HG03469 (cell line): ENCODE data around the gene PPP2R1B.
"Not testable (repeated sequence)": the region's sequence is repeated elsewhere in the genome, so short reads cannot be mapped to it uniquely, and the experiment has no call there.

Experiments
- ATAC-seq: cut with Tn5 transposase; IDR thresholded peaks from one replicate; pipeline ENCODE4 v1.9.1; 2021; ENCODE audit warnings: mild to moderate bottlenecking, moderate library complexity, moderate number of reproducible peaks; ENCODE audit not compliant: unreplicated experiment

PPP2R1B gene

DNA sequence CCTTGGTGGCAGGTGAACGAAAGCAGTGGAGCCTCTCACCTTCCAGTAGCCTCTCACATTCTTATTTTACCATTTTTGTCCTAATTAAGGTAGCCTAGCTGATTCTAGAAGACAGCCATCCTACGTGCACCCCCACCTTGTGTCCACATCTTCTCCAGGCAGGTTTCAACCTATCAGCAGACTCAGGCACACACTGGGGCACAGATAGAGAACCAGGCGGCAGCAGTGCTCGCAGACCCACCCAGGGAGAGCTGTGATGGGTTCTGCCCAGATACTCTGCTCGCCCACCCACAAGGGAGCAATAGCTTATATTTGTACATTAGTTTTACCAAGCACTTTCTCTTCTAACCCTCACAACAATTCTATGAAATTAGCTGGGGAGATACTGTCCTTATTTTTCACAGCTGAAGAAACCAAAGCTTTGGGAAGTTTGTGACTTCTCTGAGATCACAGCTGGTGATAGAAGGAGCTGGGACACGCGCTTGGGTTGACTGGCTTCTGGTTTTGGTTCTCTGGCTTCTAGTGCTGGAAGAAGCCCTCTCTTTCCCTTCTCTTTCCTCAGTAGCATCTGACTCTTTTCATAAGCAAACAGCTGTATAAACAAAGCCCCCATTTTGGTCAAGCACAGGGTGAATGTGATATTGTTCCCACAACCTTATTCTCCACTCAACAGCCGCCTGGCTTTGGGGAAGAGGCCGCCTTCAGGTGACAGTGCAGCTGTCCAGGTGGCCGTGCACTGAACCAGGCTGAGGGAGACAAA, 36.9 kb downstream of the PPP2R1B start:
- ATAC-seq: no peak

DNA sequence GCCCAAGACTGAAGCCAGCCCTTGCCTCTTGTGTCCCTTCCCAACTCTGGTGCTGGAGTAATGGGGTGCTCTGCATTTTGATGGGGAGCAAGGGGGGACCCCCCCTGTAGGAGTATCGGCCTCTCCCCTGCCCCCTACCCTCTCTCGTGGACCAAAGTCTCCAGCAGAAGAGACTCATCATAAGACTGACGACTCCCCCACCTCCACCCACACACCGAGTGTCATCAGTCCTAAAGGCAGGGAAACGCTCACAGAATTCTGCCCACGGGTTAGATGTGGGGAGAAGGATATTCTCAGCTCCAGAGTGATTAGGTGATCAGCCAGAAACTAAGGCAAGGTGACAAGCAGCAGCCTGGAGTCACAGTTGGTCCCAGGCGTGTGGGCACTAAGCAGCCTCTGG, 38.8 kb downstream of the PPP2R1B start:
- no peak for ATAC-seq

DNA sequence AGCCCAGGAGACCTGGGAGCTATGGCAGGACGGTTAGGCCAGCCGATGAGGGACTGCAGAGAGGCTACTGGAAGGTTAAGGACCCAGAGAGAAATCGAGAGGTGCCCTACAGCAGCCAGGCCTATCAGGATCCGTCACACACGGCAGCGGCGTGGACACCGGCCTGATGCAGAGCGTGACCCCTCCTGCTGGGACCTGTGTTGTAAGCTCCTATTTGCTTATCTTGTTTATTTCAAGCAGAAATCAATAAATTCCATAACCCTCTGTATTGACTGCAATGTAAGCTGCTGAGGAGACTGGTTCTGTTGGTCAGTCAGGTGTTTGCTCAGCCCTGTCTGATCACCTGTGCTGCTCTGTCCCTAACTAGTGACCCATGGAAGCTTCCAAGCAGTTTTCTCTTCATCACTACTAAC, 39.9 kb downstream of the PPP2R1B start:
- no peak for ATAC-seq

DNA sequence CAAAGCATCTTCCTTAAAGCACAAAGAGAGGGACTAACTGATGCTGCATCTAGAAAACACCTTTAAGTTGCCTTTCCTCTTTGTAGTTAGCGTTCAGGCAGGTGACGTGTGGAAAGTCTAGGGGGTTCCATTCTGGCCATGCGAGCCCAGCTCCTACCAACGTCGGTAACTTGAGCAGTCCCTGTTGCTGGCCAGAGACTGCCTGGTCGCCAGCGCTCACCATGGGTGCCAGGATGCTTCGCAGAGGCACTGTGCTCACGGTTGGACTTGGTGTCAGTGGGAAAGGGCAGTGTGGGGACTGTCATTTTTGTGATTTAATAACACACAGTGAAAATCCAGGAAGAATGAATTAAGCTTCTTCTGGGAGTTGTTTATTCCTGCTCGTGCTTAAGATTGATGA, 40.6 kb downstream of the PPP2R1B start:
- ATAC-seq: no peak

DNA sequence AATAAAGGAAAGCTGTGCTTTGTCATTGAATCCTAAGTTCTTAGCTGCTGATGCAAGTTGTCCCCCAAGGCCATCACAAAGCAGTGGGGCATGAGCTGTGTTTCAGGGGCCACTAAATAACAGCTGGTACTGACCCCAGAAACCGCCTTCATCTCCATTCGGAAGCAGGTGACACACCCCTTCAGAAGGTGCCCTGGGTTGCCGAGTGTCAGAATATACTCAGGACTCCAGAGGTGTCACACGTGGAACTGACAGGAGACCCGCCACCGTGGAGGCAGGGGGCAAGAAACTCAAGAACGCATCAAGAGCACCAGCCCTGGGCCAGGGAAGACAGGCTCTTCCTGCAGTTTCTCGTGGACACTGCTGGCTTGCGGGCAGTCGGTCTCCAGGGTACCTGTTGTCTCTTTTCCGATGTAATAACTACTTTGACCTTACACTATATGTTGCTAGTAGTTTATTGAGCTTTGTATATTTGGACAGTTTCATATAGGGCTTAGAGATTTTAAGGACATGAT, 41.5 kb downstream of the PPP2R1B start:
- ATAC-seq: no peak

DNA sequence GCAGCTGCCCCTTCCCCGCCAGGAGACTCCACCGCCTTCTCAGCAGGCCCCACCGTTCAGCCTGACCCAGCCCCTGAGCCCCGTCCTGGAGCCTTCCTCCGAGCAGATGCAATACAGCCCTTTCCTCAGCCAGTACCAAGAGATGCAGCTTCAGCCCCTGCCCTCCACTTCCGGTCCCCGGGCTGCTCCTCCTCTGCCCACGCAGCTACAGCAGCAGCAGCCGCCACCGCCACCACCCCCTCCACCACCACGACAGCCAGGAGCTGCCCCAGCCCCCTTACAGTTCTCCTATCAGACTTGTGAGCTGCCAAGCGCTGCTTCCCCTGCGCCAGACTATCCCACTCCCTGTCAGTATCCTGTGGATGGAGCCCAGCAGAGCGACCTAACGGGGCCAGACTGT, 42.6 kb downstream of the PPP2R1B start:
- no peak for ATAC-seq

DNA sequence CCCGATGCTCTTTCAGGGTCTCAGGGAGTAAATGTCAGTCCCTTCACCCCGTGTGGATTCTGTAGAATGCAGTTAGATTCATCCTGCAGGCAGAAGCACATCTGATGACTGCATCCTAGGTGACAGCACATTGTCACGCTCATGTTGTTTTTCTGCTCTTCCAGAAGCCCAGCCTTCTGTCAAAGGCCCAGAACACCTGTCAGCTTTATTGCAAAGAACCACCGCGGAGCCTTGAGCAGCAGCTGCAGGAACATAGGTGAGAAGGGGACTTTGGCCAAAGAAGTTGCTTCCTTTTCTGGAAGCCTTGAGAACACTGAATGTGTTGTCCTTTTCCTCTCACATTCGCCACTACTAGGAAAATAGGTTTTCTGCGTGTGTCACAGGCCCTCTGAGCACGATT, 43.7 kb downstream of the PPP2R1B start:
- no peak for ATAC-seq

DNA sequence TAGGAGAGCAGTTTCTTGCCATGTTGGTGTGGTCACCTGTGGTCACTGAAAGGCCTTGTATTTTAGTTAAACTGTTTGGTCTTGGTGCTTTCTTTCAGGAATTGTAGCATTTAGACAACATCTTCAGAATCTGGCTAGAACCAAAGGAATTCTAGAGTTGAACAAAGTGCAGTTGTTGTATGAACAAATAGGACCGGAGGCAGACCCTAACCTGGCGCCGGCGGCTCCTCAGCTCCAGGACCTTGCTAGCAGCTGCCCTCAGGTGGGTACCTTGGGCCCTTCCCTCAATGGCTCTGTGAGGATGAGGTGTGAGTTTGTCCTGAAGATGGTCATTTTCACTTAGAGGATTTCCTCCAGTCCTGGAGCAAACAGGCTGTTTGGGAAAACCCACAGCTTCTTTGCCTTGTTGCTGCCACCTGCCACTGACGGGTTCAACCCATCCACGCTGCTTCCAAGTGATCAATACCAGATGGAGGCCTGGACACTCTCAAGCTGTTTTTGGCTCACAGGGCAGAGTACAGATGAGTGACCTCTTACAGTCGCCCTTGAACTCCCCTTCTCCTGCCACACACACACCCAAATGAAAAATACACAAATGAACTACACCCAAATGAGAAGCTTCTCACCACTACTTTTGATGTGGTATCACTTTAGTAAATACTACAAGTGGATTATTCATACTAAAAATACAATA, 45.2 kb downstream of the PPP2R1B start:
- ATAC-seq: no peak

DNA sequence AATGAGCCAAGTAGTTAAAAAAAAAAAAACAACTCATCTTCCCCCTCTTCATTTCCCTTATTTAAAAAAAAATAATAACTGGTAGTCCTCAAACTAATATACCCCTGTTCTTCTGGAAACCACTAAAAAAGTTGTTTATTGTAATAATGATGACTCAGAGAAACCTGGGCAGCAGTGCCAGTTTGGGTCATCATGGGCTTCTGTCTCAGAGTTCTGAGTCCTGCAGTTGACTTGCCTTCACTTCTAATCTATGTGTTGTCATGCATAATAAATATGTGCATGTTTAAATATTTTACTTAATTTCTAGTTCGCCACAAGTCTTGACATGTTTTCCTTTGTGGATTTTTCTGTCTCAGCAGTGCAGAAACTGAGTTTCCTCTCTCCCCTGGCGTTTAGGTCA, 46.8 kb downstream of the PPP2R1B start:
- ATAC-seq: no peak

DNA sequence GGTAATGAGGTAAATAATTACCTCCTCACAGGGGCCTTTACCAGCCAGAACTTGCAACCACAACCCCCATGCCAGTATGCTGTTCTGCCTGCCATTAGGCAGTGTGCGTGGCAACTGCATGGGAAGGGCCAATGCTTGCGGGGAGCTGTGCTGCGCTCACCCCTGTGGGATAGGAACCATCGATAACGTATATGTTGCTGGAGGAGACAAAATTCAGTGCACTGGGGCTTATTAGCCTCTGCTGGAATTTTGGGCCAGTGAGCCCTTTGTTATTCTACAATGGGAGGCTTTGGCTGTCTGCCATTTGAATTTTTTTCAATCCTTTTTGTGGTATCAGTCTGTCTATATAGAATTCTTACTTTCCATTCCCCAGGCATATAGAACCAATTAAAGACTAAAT, 47.3 kb downstream of the PPP2R1B start:
- ATAC-seq: no peak

DNA sequence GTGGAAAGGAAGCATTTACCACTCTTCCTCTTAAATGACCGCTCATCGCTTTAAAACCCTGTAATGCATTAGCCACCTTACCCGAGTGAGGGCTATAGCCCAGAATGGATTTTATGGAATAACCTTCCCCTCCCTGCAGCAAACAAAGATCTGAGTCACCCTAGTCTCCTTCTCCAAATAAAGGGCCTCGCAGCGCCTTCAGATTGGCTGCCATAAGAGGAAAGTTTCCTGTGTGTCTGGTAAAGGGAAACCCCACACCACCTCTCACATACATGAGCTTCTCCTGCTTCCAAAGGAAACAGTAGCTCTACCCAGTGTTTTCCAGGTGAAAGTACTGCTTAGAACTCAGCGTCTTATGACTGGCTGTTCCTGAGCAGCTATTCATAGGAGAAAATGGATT, 47.8 kb downstream of the PPP2R1B start:
- no peak for ATAC-seq

DNA sequence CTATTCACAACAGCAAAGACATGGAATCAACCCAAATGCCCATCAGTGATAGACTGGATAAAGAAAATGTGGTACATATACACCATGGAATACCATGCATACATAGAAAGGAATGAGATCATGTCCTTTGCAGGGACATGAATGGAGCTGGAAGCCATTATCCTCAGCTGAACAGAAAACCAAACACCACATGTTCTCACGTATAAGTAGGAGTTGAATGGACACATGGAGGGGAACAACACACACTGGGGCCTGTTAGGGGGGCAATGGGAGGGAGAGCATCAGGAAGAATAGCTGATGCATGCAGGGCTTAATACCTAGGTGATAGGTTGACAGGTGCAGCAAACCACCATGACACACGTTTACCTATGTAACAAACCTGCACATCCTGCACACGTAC, 48.5 kb downstream of the PPP2R1B start:
- not testable (repeated sequence) for ATAC-seq

DNA sequence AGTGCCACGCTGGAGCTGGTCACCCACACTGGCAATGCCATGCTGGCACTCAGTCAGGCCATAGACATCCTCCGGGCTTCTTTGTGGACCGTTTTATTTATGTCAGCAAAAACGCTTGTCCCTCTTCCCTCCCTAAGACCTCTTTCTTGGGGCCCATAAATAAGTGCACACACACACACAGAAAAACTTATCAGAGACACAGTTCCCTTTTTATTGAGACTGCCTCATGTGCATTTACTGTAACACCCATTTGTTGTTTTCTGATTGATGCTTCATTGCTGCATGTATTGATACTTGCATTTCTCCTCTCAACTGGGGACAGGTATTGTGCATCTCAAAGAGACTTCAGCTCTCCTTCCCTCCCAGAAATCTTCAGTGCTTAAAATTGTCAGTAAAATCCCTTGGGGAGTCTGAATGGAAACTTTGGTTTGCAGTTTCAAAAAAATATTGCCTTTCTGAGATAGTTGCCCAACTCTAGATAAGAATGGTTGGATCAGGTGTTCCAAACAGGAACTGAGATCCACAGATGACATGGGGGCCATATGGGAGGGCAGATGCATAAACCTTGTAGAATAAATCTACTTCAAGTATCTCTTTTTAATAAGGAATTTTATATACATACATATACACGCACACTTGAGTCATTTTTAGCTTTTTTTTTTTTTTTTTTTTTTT, 50.9 kb downstream of the PPP2R1B start:
- no peak for ATAC-seq

DNA sequence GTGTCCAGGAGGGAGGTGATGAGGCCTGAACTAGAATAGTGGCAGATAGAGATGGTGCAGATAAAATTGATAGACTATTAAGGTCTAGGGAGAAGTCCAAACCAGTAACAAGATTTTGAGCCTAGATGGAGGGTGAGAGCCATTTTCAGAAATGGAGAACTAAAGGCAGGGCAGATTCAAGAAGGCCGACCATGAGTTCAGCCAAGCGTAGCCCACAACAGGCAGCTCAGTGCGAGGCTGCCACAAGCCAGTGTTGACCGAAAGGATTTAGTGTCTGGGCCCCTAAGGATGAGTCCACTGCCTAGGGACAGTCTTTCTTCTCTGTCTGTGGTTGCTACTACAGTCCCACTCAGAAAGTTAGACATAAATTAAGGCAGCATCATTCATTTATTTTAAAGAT, 51.7 kb downstream of the PPP2R1B start:
- ATAC-seq: no peak

DNA sequence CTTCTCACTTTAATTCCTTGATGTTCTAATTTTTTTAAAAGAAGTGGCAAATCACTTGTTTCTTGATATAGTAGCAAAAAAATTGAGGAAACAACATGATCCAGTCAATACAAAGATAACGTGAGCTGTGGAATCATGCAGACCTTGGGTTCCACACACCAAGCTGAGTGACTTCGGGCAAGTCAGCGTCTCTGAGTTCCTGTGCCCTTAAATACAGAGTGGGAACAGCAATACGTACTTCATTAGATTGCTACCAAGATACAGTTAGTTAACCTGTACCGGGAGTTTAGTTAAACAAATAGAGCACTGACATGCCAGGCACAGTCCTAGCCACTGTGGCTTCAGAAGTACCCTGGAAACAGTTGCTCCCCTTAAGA, 58.5 kb downstream of the PPP2R1B start:
- no peak for ATAC-seq

DNA sequence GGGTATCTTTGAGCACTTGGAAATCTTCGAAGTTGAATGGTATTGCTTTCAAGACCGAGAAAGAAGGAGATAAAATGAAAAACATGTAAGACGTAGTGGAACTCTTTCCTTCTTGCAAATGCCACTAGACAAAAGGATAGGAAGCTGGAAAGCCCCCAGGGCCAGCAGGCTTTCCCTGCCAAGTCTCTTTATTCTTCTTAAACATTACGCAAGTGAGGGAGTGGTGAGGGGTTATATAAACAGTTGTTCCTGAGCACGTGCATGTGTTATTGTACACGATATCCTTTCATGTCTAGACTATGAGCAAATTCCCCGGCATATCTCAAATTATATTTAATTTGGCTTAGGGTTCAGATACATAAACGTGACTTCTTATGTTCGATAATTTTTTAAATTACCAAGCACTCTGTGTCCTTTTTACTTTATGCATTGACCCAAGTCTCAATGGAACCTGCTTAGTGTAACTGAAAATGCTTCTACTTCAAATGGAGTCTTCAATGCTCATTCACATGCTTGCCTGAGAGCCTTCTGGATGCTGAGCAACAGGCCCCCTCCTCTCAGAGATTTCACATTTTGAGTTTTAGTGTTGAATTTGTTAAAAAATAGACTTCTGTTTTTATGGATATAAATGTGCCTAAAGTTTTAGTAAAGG, 59.0 kb downstream of the PPP2R1B start:
- ATAC-seq: no peak

DNA sequence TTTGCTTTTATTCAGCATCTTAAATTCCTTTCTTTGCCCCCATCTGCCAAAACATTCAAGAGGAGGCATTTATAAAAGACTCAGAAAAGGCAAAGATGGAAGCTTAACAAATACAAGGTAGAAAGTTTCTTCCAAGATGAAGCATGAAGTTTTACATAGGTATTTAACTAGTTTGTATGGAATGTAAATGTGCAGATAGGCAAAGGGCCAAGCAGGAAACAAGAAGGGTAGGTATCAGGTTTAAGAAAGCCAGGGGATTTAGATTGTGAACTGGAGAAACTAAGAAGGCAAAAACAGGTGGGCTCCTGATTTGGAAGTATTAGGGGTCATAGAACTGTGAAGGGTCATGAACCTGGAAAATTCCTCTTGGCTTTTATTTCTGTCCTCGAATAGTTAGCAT, 62.6 kb downstream of the PPP2R1B start:
- no peak for ATAC-seq

DNA sequence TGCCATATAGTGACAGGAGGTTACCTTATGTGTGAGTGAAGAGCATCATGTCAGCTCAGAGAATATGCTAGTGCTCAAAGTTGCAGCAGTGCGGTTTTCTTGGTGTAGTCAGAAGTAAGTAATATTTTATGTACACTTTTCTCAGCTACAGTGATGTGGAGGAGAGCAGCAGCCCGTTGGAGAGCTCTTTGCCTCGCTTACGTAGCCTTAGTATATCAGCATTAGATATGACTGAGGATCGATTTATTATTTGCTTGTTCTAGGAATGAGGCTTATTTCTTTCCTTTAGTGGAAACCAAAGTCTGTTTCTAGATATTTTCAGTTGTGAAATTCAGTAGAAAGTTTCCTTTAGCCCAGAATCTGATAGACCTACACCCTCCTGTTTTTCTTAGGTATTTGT, 63.6 kb downstream of the PPP2R1B start:
- no peak for ATAC-seq

DNA sequence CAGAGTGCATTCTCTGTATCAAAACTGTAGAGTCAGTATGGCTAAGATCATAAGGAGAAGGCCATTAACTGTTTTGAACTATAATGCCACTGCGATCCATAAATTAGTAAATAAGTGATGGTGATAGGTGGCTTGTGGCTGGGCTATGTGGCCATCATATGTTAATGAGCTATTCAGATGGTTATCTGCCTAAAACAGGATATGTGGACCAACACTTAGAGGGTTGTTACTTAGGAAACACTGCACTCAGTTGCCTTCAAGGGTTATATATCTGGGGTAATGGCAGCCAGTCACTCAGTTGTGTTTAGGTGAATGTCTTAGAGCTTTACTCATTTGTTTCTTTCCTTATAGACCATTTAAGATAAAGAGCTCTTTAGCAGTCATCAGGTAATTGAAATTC, 66.0 kb downstream of the PPP2R1B start:
- ATAC-seq: no peak

DNA sequence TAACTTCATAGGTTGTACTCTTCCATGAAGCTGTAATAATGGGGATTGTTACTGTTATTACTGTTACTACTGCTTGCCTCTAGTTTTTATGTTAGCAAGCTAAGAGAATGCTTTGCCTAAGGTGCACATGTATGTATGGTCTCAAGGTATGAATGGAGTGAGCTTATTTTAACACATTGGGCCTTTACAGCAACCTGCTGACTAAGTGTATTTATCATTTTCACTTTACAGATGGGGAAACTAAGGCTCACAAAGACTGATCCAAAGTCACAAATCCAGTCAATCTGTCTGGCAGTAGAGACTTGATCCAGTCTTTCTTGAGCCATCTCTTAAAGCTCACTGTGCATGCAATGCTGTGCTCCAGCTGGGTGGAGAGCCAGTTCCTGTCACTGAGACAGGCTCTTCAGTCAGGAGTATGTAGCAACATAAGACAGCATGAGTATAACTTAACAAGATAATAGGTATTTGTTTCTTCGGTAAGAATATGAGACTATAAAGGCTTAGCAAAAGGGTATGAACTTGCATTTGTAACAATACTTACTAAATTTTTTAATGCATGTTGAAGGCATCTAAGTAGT, 66.5 kb downstream of the PPP2R1B start:
- ATAC-seq: no peak
